Nucleus accumbens (tissue), 56 donors: ENCODE data around the gene SMG9.

Experiments
- DNase-seq, 56 donors: peaks; one replicate each; lab custom pipeline; 2025; lab: John Stamatoyannopoulos, UW

SMG9 gene

DNA sequence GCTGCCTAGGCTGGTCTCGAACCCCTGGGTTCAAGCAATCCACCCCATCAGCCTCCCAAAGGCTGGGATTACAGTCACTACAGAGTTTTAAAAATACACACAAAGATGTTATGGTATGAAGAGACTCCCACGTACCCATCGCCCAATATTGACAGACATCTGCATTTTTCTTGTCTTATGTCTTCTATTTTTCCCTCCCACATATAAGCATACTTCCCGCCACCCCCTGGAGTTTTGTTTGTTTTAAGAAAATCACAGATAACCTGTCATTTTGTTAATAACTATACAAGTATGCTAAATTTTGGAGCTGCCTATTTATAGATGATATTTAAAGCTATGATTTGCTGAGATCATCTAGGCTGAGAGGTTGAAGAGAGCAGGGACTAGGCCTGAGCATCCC lies 6.2 kb upstream of the SMG9 start:
- no peak for DNase-seq

DNA sequence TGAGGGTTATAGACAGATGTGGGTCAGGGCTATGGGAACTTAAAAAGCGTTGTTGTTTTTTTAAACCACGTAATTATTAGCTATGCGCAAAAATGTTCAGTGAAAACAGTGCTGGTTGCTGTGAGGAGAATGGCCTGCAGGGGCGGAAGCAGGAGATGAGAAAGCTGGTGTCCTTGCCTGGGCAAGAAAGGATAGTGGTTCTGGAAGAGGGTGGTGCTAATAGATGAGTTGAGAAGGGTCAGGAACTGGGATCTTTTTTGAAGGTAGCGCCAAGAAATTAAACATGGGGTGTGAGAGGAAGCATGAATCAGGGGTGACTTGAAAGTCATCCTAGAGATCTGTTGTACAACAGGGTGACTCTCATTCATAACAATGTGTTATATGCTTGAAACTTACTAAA lies 4.8 kb upstream of the SMG9 start:
- DNase-seq: no peak

DNA sequence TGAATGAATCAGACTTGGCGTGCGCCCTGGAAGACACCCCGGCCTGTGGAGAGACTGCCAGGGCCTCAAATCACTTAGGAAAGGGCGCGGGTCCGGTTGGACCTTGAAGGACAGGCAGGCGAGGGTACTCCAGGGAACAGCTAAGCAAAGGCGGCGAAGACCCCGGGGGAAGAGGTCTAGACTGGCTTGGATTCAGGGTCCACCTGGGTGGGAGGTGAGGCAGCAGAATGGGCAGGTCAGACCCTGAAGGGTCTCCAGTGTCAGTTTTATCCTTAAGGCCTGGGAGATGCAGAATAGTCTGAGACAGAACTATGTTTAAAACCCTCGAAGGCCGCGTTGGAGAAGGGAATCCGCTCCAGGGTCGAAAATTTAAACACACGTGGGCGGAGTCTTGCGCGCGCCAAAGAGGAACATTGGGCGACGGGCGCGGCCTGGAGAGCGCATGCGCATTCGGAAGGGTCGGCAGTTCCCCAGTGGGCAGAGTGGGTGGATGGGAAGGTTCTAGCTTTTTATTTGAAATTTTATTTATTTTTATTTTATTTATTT lies 567 bp upstream of the SMG9 start:
- DNase-seq: peak in 54 of 56 donors; percentile 22 to 88 (median 63)

DNA sequence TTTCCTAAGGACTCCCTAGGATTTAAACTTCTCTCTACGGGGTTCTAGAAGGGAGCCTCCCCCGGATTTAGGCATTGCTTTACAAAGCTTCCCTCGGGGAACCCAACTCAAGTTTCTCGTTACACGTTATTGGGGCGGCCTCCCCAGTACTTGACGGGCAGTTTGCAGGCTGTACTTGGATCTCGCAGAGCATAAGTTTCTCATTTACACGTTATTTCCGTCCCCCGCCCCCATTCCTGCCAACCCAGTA lies 584 bp downstream of the SMG9 start:
- DNase-seq: no peak

DNA sequence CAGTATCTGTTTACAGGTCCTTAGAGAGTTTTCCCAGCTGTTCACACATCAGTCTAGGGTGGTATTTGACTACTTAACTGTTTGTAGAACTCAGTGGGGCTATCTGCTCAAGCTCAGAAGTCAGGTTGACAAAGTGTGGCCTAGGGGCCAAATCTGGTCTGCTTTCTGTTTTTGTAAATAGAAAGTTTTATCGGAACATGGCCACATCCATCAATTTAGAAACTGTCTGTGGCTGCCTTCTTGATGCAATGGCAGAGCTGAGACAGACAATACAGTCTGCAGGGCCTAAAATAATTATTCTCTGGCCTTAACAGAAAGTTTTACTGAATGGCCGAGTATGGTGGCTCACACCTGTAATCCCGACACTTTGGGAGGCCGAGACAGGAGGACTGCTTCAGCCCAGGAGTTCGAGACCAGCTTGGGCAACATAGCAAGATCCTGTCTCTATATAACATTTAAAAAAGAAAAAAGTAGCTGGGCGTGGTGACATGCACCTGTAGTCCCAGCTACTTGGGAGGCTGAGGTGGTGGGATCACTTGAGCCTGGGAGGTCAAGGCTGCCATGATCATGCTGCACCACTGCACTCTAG lies 2.4 kb downstream of the SMG9 start:
- no peak for DNase-seq

DNA sequence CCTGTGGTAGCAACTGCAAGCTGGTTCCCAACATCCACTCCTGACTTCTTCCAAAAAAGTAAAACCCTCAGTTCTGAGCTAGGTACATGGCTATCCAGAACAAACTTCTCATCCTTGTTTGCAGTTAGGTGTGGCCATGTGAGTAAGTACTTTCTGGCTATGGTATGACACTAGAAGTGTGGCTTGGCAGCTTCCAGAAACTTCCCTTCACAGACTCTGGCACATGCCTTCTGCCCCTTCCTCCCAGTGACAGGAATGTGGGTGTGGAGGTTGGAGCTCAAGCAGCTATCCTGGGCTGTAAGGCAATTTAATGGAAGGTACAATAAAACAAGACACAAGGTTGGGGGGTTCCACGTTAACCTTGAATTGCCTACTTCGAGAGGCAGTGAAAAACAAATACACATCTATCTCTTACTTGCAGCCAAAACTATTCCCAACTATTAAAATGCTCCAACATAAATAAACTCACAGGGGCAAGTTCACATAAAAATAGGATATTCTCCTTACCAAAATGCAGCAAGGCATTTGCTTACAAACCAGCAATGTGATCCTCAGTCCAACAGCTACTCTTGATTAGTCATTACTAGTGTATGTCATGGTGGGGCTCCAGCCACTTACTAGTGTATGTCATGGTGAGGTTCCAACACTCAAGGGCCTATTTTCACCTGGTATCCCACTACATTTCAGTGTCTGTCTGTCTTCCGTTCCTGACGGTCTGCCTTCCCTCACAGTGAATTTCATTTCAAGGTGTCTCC lies 3.1 kb downstream of the SMG9 start:
- no peak for DNase-seq

DNA sequence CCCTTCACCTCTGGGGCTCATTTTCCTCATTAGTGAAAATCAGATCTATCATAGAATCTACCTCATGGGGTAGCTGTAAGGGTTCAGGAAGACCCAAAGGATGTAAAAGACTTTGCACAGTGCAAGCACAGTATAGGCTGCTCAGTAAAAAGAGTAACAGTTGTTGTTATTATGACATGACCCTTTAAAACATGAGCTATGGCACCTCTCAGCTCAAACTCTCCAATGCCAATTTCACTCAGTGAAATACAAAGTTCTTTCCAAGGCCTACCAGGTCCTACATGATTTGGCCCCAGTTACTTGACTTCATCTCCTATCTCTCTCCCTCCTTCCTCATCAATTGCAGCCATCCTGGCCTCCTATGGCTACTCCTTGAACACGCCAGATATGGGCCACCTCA lies 4.9 kb downstream of the SMG9 start:
- DNase-seq: no peak

DNA sequence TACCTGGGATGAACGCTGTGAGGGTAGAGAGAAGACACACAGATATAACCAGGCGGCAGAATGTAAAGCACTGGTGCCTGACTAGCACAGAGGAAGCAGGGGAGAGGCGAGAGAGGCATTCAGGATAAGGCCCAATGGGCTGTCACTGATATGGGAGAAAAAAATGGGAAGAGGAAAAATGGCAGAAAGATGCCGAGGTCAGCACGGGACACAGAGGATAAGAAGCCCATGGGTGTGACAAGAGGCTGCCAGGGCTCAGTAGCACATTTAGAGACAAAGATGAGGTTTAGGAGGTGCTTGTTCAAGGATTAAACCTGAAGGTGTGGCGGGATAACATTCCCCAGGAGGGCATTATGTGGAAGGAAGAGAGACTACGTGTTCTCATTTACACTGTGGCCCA lies 5.6 kb downstream of the SMG9 start:
- no peak for DNase-seq

DNA sequence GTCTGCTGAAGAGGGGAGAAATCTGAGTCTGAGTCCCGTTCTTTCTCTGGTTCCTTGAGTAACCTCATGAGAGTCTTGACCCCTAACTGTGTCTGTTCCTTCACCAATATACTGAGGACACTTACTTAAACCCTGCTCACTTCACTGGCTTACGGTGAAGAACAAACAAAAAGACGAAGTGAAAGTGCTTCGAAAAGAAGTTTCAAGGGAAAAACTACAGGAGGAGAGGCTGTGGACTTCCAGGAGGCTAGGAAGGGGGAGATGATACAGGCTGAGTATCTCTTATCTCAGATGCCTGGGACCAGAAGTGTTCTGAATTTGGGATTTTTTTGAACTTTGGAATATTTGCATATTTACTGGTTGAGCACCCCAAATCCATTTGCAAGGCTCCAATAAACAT lies 6.1 kb downstream of the SMG9 start:
- DNase-seq: no peak

DNA sequence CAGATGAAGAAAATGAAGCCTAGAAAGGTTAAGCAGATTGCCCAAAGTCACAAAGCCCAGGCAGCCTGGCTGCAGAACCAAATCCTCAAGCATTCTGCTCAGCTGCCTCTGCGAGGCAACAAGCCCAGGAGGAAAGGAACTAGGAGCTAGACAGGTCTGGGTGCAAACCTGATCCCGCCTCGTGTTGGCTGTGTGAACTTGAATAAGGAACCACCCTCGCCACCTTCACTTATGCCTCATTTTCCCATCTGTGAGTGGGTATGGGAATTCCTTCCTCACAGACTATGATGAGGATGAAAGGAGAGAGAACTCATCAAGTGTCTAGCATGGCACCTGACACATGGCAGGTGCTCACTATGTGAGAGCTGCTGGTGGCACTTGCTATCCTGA lies 6.6 kb downstream of the SMG9 start:
- DNase-seq: peak in 6 of 56 donors; percentile 7 to 34 (median 12)

DNA sequence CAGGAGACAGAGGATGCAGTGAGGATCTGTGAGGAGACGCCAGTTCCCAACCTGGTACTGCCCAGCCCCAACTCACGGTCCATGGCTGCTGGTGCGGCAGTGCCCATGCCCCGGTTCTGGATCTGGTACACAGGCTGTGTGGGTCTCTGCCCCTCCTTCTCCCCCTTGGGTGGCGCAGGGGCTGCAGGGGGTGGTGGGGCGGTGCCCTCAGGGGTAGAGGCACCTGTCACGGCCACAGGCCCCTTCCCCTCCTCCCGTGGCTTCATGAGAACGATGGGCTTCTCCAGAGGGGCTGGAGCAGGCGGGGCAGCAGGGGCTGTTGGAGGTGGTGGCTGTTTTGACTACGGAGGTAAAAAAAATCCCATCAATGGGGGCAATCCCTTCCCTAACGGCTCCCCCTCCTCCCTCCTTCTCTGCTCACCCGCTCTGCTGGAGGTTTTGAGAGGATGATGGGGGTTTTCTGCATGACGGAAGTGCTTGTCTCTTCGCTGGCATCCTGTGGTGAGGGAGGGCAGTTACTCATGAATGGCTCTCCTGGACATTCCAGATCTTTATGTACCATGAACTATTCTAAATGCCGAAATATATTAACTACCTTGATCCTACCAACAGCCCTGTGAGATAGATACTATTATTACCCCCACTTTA lies 7.1 kb downstream of the SMG9 start:
- DNase-seq: no peak

DNA sequence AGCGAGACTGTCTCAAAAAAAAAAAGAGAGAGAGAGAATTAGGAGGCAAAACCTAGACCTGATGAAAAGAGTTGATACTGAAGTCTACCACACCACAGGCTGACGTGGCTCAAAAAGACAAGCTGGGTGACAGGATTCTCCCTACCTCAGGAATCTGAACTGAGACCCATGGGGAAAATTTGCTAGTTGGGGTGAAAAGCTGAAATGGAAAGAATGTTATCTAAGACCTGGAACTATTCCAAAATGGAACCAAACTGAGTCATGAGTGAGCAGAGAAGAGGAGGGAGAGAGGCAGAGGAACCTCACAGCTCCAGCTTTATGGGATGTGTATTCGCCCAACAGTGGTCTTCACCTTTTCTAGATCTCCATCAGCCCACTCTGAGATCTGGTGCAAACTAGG lies 11.7 kb downstream of the SMG9 start:
- no peak for DNase-seq

DNA sequence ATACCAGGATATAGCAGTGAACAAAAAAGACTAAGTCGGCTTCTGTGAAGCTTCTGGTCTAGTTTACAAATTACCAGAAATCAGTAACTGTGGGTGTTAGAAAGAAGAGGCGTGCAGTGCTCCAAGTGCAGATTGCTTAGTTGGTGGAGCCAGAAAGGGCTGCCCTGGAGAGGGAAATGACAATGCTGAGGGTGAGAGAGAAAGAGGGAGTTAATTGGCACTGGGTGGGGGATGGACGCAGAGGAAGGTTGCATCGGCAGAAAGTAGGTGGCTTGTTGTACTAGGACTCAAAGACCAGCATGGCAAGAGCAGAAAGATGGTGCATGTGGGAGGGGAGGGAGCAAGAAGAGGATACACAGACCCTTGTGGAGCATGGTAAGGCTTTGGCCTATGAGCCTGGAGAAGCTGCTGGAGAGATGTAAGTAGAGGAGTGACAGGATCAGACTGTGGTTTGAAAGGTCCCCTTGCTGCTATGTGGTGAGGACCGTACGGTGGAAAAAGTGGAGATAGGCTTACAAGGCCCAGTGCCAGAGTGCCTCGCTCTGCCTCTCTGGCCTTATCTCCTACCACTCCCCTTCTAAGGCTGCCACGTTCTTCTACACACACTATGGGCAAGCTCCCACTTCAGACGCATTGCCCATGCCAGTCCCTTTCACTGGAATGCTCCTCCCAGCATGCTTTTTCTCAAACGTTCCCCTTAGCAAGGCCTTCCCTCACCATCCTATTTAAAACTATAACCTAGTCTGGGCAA lies 13.5 kb downstream of the SMG9 start:
- DNase-seq: peak in 10 of 56 donors; percentile 5 to 34 (median 24)

DNA sequence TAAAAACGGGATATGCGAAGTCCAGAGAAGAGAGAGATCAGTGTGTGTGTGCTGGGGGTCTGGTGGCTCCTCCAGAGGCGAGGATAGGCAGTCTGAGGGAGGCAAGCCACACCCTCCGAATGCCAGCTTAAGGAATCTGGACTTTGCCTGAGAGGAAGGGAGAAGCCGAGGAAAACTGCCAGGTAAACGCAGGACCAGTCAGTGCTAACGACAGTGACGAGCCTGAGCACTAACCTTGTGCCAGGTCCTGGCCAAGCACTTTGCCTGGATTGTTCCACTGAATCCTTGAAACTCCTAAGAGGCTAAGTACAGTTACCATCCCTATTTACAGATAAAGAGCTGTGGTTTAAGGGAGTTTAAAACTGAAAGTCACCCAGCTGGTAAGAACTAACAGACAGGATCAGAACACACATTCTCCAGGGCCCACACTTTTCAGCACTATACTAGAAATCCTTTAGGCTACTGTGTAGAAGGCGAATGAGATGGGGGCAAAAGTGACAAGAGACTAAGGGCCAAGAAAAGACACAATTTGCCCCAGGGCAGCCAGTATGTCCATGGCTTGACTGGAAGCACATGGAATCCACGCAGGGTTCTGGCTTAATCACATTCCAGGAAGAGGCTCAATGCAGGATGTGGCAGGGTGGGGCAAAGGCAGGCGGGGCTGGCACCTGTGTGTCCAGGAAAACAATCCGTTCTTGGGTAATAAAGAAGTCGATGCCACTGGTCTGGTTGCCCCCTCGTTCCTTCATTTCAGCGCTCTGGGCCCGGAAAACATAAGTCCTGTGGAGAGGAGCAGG lies 15.1 kb downstream of the SMG9 start:
- no peak for DNase-seq

DNA sequence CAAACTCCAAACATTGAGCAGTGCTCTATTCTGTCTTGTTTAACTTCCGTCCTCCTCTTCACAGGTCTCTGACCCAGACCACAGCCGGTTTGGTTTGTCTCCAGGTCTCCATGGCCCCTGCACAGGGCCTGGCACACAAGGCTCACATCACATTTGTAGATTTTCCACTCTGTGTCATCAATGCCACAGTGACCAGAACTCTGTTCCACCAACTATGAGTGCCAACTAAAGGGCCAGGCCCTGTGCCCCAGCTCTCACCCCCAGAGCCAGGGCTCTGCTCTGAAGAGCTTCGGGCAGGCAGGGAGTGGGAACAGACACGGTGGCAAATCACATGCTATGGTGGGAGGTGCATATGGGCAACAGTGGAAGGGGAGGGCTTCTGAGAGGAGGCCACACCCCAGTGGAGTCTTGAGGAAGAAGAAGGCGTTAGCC lies 16.0 kb downstream of the SMG9 start:
- DNase-seq: peak in 11 of 56 donors; percentile 3 to 45 (median 12)

DNA sequence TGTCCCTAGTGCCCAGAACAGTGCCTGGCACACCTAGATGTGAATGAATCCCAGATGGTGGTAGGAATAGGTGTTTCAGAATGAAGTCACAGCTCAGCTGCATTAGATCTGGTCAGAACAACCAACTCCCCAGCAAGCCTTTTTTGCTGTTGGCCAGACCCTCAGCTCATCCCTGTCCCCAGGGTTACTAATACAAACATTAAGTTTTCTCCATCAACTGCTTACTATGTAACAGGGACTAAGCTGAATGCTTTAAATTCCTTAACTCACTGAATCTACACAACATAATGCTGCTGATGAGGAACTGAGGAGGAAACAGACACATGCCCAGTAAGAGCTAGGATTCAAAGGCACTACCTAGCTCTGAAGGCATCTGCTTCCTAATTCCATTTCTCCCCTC lies 18.8 kb downstream of the SMG9 start:
- DNase-seq: no peak

DNA sequence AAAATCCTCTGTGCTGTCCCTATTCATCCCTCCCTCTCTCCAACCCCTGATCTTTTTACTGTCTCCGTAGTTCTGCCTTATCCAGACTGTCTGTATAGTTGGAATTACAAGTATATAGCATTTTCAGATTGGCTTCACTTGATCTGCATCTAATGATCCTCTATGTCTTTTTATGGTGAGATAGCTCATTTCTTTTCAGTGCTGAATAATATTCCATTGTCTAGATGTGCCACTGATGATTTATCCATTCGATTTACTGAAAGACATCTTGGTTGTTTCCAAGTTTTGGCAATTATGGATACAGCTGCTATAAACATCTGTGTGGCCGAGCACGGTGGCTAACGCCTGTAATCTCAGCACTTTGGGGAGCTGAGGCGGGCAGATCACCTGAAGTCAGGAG lies 19.7 kb downstream of the SMG9 start:
- no peak for DNase-seq

DNA sequence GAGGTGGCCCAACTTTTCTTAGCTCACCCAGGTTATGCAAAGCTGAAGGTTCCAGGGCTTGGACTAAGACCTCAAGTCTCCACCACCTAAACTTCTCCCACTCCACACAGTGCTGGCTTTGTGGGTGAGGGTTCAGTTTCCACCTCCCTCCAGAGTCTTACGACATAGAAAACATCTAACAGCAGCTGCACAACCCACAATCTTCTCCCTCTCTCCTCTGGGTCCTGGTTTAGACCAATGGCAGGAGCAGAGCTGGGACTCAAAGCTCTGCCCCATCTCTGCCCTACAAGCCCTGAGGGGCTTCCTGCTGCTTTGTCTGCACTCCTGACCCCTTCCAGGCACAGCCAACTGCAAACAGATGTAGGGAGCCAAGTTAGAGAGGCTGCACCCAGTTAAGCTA lies 22.9 kb downstream of the SMG9 start:
- DNase-seq: no peak

DNA sequence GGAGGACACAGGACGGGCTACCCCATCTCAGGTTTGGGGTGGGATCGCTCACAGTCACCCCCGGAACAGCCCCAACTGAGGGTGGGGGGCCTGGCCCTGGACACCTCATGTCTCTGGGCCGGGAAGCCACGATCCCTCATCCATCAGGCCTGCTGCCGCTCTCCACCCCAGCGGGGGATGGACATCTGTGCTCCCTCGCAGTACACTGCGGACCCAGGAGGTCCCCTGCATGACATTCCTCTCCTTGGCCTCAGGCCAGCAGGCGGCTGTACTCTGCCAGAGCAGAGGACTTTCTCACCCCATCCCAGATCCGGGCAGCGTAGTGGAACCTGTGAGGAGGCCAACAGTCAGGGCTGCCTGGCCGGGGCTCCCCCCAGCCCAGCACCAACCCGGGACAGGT lies 23.4 kb downstream of the SMG9 start:
- no peak for DNase-seq

DNA sequence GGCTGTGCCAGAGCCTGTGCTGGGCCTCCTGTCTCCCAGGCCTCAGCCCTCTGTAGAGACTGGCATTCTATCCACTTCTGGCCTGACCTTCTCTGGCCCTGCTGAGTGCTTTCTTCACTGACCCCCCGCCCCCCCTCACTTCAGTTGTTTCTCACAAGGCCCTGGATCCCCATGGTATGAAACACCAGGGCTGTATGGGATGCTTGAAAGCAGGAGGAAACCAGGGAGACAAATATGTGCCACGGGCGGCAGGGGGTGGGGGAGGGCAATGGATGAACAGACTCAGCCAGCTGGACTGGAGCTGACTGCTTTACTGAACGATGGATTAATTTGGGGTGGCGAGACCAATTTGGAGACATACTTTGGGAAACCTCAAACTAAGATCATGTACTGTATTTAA lies 24.8 kb downstream of the SMG9 start:
- DNase-seq: no peak

DNA sequence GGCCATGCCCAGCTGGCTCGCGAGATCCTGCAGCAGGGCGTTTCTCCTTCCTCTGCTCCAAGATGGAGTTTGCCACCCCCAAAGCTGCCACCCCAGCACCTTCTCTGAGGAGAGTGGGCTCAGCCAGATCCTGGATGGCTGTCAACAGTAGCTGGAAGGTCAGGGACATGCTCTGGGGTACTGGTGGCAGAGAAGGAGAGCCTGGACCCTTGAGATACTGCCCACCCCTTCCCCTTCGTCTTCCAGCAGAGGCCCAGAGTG lies 27.2 kb downstream of the SMG9 start:
- no peak for DNase-seq
